ENCODE measurements around the gene HDAC1. TPM values are rescaled to one million over a fixed set of nuclear protein-coding genes. Genes with fewer than 3 reads are reported as not detected.
"Not testable (repeated sequence)": the region's sequence is repeated elsewhere in the genome, so short reads cannot be mapped to it uniquely, and the experiment has no call there.

HDAC1 gene
- total and polyA plus RNA-seq, 2 of the 8 experiments (the other 6 are each of a cell fraction or from before 2014, with no cell fraction given): 111 to 125 TPM

DNA sequence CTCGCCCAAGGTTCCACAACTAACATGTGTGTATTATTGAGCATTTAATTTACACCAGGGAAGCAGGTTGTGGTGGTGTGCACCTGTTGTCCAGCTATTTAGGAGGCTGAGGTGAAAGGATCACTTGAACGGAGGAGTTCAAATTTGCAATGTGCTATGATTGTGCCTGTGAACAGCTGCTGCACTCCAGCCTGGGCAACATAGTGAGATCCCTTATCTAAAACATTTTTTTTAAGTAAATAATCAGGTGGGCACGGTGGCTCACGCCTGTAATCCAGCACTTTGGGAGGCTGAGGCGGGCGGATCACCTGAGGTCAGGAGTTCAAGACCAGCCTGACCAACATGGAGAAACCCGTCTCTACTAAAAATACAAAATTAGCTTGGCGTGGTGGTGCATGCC is 7.1 kb upstream of the HDAC1 start:
- H3K9ac ChIP-seq (replicated peaks in 1 of 4; ENCODE audit: extremely low read depth in 1 of 4, low read depth in 3 of 4, low read length in 3 of 4); H2AFZ ChIP-seq (ENCODE audit: low read length); H2BK20ac ChIP-seq (ENCODE audit: low read length); H3K23ac ChIP-seq (ENCODE audit: insufficient read length); H2AK5ac ChIP-seq (ENCODE audit: low read depth, low read length); H2BK15ac ChIP-seq (ENCODE audit: low read length); H2BK5ac ChIP-seq (ENCODE audit: low read depth, low read length); H3K27me3 ChIP-seq (replicated peaks in 1 of 4; ENCODE audit: control insufficient read depth in 3 of 4, extremely low read depth in 1 of 4, insufficient read depth in 3 of 4, low read length in 3 of 4); H3K79me2 ChIP-seq (ENCODE audit: control insufficient read depth in 1 of 2, insufficient read depth in 2 of 2, low read length in 2 of 2); H2BK12ac ChIP-seq (ENCODE audit: low read depth, low read length); H4K5ac ChIP-seq (ENCODE audit: insufficient read length, low read depth, low read length); H3K79me1 ChIP-seq (ENCODE audit: low read depth, low read length); H4K8ac ChIP-seq (ENCODE audit: extremely low read depth, insufficient read depth, low read length); H4K91ac ChIP-seq (replicated peaks; ENCODE audit: insufficient read length, low read length); H2BK120ac ChIP-seq (replicated peaks; ENCODE audit: low read depth, low read length); H3K4ac ChIP-seq (replicated peaks; ENCODE audit: insufficient read length, low read depth, low read length); H3K56ac ChIP-seq (replicated peaks; ENCODE audit: insufficient read length, low read depth, low read length); H3K4me1 ChIP-seq (replicated peaks in 1 of 4; ENCODE audit: control insufficient read depth in 3 of 4, insufficient read depth in 4 of 4, low read length in 3 of 4); H3K4me2 ChIP-seq (ENCODE audit: insufficient read depth in 1 of 2, low read depth in 2 of 2, low read length in 2 of 2); H3K36me3 ChIP-seq (ENCODE audit: control insufficient read depth in 2 of 4, insufficient read depth in 4 of 4, low read length in 3 of 4); H3K14ac ChIP-seq (ENCODE audit: insufficient read length); FAIRE-seq; H3K27ac ChIP-seq (ENCODE audit: low read depth, low read length); H3K23me2 ChIP-seq (ENCODE audit: low read depth, low read length); H4K20me1 ChIP-seq (replicated peaks in 1 of 2; ENCODE audit: control insufficient read depth in 1 of 2, insufficient read depth in 2 of 2, low read length in 2 of 2); CTCF ChIA-PET (ENCODE audit: partially characterized antibody); H3K4me3 ChIP-seq (ENCODE audit: extremely low read depth in 1 of 4, insufficient read depth in 2 of 4, low read depth in 3 of 4, low read length in 4 of 4); H3K18ac ChIP-seq (ENCODE audit: extremely low read depth, low read length); DNase-seq (ENCODE audit: low read depth in 1 of 2, low spot score in 2 of 2); H3K9me3 ChIP-seq (ENCODE audit: insufficient read depth in 2 of 2, low read depth in 1 of 2, low read length in 1 of 2): not testable (repeated sequence)
- 96% methylated on average over 8 of the region's 8 CpGs; no CpG with 5 or more reads in 1 of the 2 experiments for WGBS, 2 experiments (ENCODE audit: extremely low coverage in 1 of 2, insufficient coverage in 1 of 2, insufficient read length in 1 of 2, insufficient replicate concordance in 2 of 2, low coverage in 1 of 2, low lambda C conversion rate in 2 of 2, missing lambda C conversion rate in 1 of 2)
- POLR2A ChIA-PET (ENCODE audit: partially characterized antibody): interaction anchor here (0.8 to 1.9 kb wide), 2 partner anchors 11 to 47 kb away, joined by 3 to 5 read pairs; no protein-coding TSS in a partner anchor
